ENCODE measurements around the gene KRTAP4-2.

GRCh38 chr17:41186872-41187271 lies 8.9 kb upstream of the KRTAP4-2 start:
- TF ChIP-seq CTCF (IDR thresholded peaks at IDR 0.05) = no peak
- TF ChIP-seq POLR2AphosphoS5 (IDR thresholded peaks at IDR 0.05; ENCODE audit: insufficient read depth in 1 of 2, low read depth in 1 of 2) = no peak
- no peak for TF ChIP-seq POLR2A (IDR thresholded peaks at IDR 0.05)
